ENCODE results near the gene CDON. TPM values are rescaled to one million over a fixed set of nuclear protein-coding genes. Genes with fewer than 3 reads are reported as not detected.

CDON gene
- total and polyA plus RNA-seq, 2 donors (not counting 3 experiments of a cell fraction or from before 2014, with no cell fraction given), result 1.6 to 3.8 TPM

- Histone ChIP-seq H3K79me2 (ENCODE audit: control insufficient read depth, insufficient read depth, low read length) (no peaks in the 10 kb centered on the region), H3K9ac (replicated peaks; ENCODE audit: extremely low read depth, insufficient read depth, low read length) (no peak overlapping the region), H3K36me3 (ENCODE audit: control insufficient read depth in 2 of 2, extremely low read depth in 1 of 2, insufficient read depth in 2 of 2, low read length in 2 of 2) (no peaks in the 10 kb centered on the region), H3K9me1 (replicated peaks; ENCODE audit: control insufficient read depth, extremely low read depth, insufficient read depth, low read length) (no peaks in the 10 kb centered on the region), H3K4me3 (replicated peaks in 1 of 3; ENCODE audit: insufficient read depth in 1 of 3, low read depth in 1 of 3, low read length in 3 of 3) (no peak overlapping the region), H4K20me1 (replicated peaks; ENCODE audit: control insufficient read depth, extremely low read depth, insufficient read depth, low read length) (no peaks in the 10 kb centered on the region), H2AFZ (ENCODE audit: low read depth, low read length) (no peak overlapping the region), H3K9me3 (replicated peaks; ENCODE audit: control insufficient read depth, insufficient read depth, low read length) (no peaks in the 10 kb centered on the region), H3K27me3 (ENCODE audit: control insufficient read depth in 2 of 2, insufficient read depth in 2 of 2, low read length in 2 of 2) (peaks cover 0 to 3% of the 10 kb centered on the region in 2 experiments), H3K27ac (ENCODE audit: insufficient read depth, low read depth, low read length) (no peak overlapping the region), H3K4me1 (ENCODE audit: control insufficient read depth, extremely low read depth, insufficient read depth, low read length) (no peaks in the 10 kb centered on the region), H3K4me2 (ENCODE audit: insufficient read depth, low read length) (no peak overlapping the region)
- DNase-seq (ENCODE audit: low read depth, low spot score) (no peak), FAIRE-seq (no peak)
- ChIA-PET POLR2A (no interaction called here), CTCF (interaction anchor here (0.5 to 1.7 kb wide), 2 partner anchors 13 to 140 kb away, joined by 3 to 5 read pairs; no protein-coding TSS in a partner anchor)
- TF ChIP-seq FOS (IDR thresholded peaks at IDR 0.05; ENCODE audit: borderline replicate concordance, insufficient read depth, low read length) (no peak), CTCF (IDR thresholded peaks at IDR 0.05; ENCODE audit: extremely low read depth in 1 of 2, insufficient read depth in 1 of 2, low read depth in 1 of 2, low read length in 2 of 2) (no peak), MYC (IDR thresholded peaks at IDR 0.05; ENCODE audit: low read depth, low read length) (no peak), JUN (IDR thresholded peaks at IDR 0.05; ENCODE audit: borderline replicate concordance, insufficient read depth, insufficient read length, low read depth) (no peak), POLR2AphosphoS5 (IDR thresholded peaks at IDR 0.05; ENCODE audit: insufficient read depth, low read depth, low read length) (no peak)
- dilution Hi-C loops (cut with MboI; ENCODE audit: extremely low pct_ligation_motif_present, low sequenced_read_pairs) (no loop called here), intact Hi-C loops (cut with micrococcal nuclease) (no loop called here)
- no TSS peak for BruUV-seq (replicated peaks)
Observed at GRCh38 chr11:126026579-126026978, 36.1 kb downstream of the CDON start.

GRCh38 chr11:126025822-126026221 lies 36.8 kb downstream of the CDON start:
- Histone ChIP-seq H3K9me1 (replicated peaks; ENCODE audit: control insufficient read depth, extremely low read depth, insufficient read depth, low read length) (no peaks in the 10 kb centered on the region), H4K20me1 (replicated peaks; ENCODE audit: control insufficient read depth, extremely low read depth, insufficient read depth, low read length) (no peaks in the 10 kb centered on the region), H3K4me2 (ENCODE audit: insufficient read depth, low read length) (no peak overlapping the region), H3K9ac (replicated peaks; ENCODE audit: extremely low read depth, insufficient read depth, low read length) (no peak overlapping the region), H3K9me3 (replicated peaks; ENCODE audit: control insufficient read depth, insufficient read depth, low read length) (no peaks in the 10 kb centered on the region), H2AFZ (ENCODE audit: low read depth, low read length) (no peak overlapping the region), H3K4me1 (ENCODE audit: control insufficient read depth, extremely low read depth, insufficient read depth, low read length) (no peaks in the 10 kb centered on the region), H3K4me3 (replicated peaks in 1 of 3; ENCODE audit: insufficient read depth in 1 of 3, low read depth in 1 of 3, low read length in 3 of 3) (no peak overlapping the region), H3K79me2 (ENCODE audit: control insufficient read depth, insufficient read depth, low read length) (no peaks in the 10 kb centered on the region), H3K27ac (ENCODE audit: insufficient read depth, low read depth, low read length) (no peak overlapping the region), H3K27me3 (ENCODE audit: control insufficient read depth in 2 of 2, insufficient read depth in 2 of 2, low read length in 2 of 2) (peaks cover 0 to 3% of the 10 kb centered on the region in 2 experiments), H3K36me3 (ENCODE audit: control insufficient read depth in 2 of 2, extremely low read depth in 1 of 2, insufficient read depth in 2 of 2, low read length in 2 of 2) (no peaks in the 10 kb centered on the region)
- no TSS peak for BruUV-seq (replicated peaks)
- POLR2A ChIA-PET, result no interaction called here
- FAIRE-seq (no peak), DNase-seq (ENCODE audit: low read depth, low spot score) (no peak)
- intact Hi-C loops (cut with micrococcal nuclease), result no loop called here
- CTCF ChIA-PET, result interaction anchor here (1.7 kb wide), 1 partner anchor 13 kb away, joined by 5 read pairs; no protein-coding TSS in a partner anchor
- no peak for TF ChIP-seq POLR2AphosphoS5 (IDR thresholded peaks at IDR 0.05; ENCODE audit: insufficient read depth, low read depth, low read length)
- no peak for TF ChIP-seq MYC (IDR thresholded peaks at IDR 0.05; ENCODE audit: low read depth, low read length)
- no peak for TF ChIP-seq POLR2A (IDR thresholded peaks at IDR 0.05; ENCODE audit: low read depth, low read length)
- TF ChIP-seq MAX (IDR thresholded peaks at IDR 0.05; ENCODE audit: insufficient read depth, insufficient read length), result no peak
- no peak for TF ChIP-seq FOS (IDR thresholded peaks at IDR 0.05; ENCODE audit: borderline replicate concordance, insufficient read depth, low read length)
- no peak for TF ChIP-seq JUN (IDR thresholded peaks at IDR 0.05; ENCODE audit: borderline replicate concordance, insufficient read depth, insufficient read length, low read depth)
- TF ChIP-seq CTCF (IDR thresholded peaks at IDR 0.05; ENCODE audit: extremely low read depth in 1 of 2, insufficient read depth in 1 of 2, low read depth in 1 of 2, low read length in 2 of 2), result no peak
- TF ChIP-seq GATA2 (IDR thresholded peaks at IDR 0.05; ENCODE audit: insufficient read depth, insufficient read length, low read depth, low read length), result no peak
- TF ChIP-seq EZH2 (IDR thresholded peaks at IDR 0.05; ENCODE audit: borderline replicate concordance, low read depth, low read length, severe bottlenecking), result no peak
- dilution Hi-C loops (cut with MboI; ENCODE audit: extremely low pct_ligation_motif_present, low sequenced_read_pairs), result no loop called here
